BE2C (cell line): ENCODE measurements around the gene NTNG2. TPM values are rescaled to one million over a fixed set of nuclear protein-coding genes. Genes with fewer than 3 reads are reported as not detected.

Experiments used
- DNase-seq: peaks from one replicate; pipeline ENCODE4 v3.0.0-alpha.2; 2020
- H3K27me3 ChIP-seq: fragments of 250-450 bp; sonication (Bioruptor Pico); 2 replicates; pipeline ENCODE4 v1.5.1; 2020; ENCODE audit warnings: mild to moderate bottlenecking
- H3K36me3 ChIP-seq: fragments of 250-450 bp; sonication (Bioruptor Pico); 2 replicates; pipeline ENCODE4 v1.5.1; 2020; ENCODE audit warnings: mild to moderate bottlenecking
- H3K4me1 ChIP-seq: fragments of 250-450 bp; sonication (Bioruptor Pico); 2 replicates; pipeline ENCODE4 v1.5.1; 2020
- H3K4me3 ChIP-seq: 2 replicates; pipeline ENCODE4 v1.5.1; 2011; ENCODE audit warnings: low read depth, low read length
- H3K9me3 ChIP-seq: fragments of 250-450 bp; sonication (Bioruptor Pico); 2 replicates; pipeline ENCODE4 v1.5.1; 2020
- CTCF ChIP-seq: IDR thresholded peaks from 2 replicates; pipeline ENCODE4 v1.5.1; 2012; ENCODE audit warnings: mild to moderate bottlenecking, low read depth, low read length
- polyA plus RNA-seq: library from polyadenylated mRNA; unstranded; fragments of >200 nt; gene quantifications from one replicate; pipeline ENCODE4 v1.2.1, GENCODE V29; 2012; ENCODE audit warnings: low read depth, missing spikeins; ENCODE audit not compliant: insufficient read length, insufficient read depth

NTNG2 gene
- 1.3 TPM for polyA plus RNA-seq

- no peak for TF ChIP-seq CTCF
- peaks cover 11% of the 10 kb centered on the region for H3K4me1 ChIP-seq
- no peaks in the 10 kb centered on the region for H3K9me3 ChIP-seq
- H3K4me3 ChIP-seq, result peak within 1 kb of the TSS; percentile 61
- DNase-seq, result no peak
- H3K36me3 ChIP-seq, result no peaks in the 10 kb centered on the region
- peaks cover 59% of the 10 kb centered on the region for H3K27me3 ChIP-seq
These were observed at the start of gene NTNG2 for GRCh38 chr9:132161743-132162184. NTNG2 (plus strand) TSS chr9:132162058; CDS start chr9:132166832, 4,774 bp downstream.

GRCh38 chr9:132114102-132114707 lies 47.7 kb upstream of the NTNG2 start:
- Histone ChIP-seq H3K36me3 (no peaks in the 10 kb centered on the region), H3K27me3 (no peaks in the 10 kb centered on the region), H3K9me3 (no peaks in the 10 kb centered on the region), H3K4me1 (no peaks in the 10 kb centered on the region), H3K4me3 (no peak overlapping the region)
- no peak for DNase-seq
- TF ChIP-seq CTCF, result no peak

DNA sequence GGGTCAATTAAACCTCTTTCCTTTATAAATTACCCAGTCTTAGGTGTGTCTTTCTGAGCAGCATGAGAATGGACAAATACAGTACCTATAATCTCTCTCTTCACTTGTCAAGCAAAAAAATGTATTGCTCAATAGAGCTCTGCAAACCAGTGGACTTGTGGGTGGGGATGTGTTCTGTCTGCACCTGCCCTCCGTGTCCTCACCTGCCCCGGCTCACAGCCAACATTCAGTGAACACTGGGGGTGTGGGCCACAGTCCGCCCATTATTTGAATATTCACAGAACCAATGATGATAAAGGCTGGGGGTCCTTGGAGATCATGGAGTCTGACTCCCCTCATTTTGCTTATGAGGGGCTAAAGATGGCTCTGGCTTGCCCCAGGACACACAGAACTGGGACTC lies 45.3 kb upstream of the NTNG2 start:
- H3K36me3 ChIP-seq, result no peaks in the 10 kb centered on the region
- no peak for TF ChIP-seq CTCF
- no peak for DNase-seq
- no peaks in the 10 kb centered on the region for H3K4me1 ChIP-seq
- H3K4me3 ChIP-seq, result no peak overlapping the region
- H3K9me3 ChIP-seq, result no peaks in the 10 kb centered on the region
- no peaks in the 10 kb centered on the region for H3K27me3 ChIP-seq

- Histone ChIP-seq H3K27me3 (no peaks in the 10 kb centered on the region), H3K36me3 (no peaks in the 10 kb centered on the region), H3K9me3 (no peaks in the 10 kb centered on the region), H3K4me3 (no peak overlapping the region), H3K4me1 (no peaks in the 10 kb centered on the region)
- no peak for TF ChIP-seq CTCF
- DNase-seq, result no peak
These were observed 44.2 kb upstream of the NTNG2 start for GRCh38 chr9:132117694-132118093.

DNA sequence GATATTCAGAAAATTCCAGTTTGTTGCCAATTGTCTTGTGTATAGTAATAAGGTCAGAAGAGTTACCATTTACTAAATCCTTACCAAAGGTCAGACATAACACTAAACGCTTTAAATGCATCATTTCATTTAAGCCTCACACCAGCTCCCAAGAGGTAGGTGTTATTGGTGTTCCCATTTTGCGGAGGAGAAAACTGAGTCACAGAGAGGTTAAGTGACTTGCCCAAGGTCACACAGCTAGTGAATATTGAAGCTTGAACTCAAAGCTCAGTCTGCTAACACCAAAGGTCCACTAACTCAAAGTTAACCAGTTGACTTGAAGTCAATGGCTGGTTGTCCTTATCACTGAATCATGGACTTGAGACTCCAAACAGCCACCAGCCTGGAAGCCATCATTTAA lies 40.8 kb upstream of the NTNG2 start:
- Histone ChIP-seq H3K4me1 (no peaks in the 10 kb centered on the region), H3K36me3 (no peaks in the 10 kb centered on the region), H3K4me3 (no peak overlapping the region), H3K9me3 (no peaks in the 10 kb centered on the region), H3K27me3 (no peaks in the 10 kb centered on the region)
- DNase-seq, result no peak
- no peak for TF ChIP-seq CTCF

DNA sequence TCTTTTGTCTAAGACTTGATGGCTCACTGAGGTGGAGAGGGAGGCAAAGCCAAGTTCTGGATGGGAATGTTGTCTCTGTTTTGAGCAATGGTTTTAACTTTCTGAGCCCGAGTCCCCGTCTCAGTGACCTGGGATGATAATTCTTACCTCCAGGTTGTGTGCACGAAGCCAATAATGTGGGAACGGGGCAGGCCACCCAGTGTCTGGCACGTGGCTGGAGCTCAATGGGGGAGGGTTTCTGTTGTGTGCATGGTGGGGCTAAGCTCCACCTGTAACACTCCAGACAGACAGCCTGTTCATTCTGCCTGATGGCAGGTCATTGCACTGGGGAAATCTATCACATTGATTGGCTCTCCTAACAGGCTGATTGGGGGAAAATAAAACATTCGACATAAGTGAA lies 37.1 kb upstream of the NTNG2 start:
- TF ChIP-seq CTCF, result no peak
- no peaks in the 10 kb centered on the region for H3K36me3 ChIP-seq
- H3K27me3 ChIP-seq, result no peaks in the 10 kb centered on the region
- no peak for DNase-seq
- no peak overlapping the region for H3K4me3 ChIP-seq
- H3K9me3 ChIP-seq, result no peaks in the 10 kb centered on the region
- H3K4me1 ChIP-seq, result no peaks in the 10 kb centered on the region
